Neural progenitor cell (in vitro differentiated cells): ENCODE measurements around the gene COPS9.

Experiments used
- CTCF ChIP-seq: fragments of 200-600 bp; sonication (generic); IDR thresholded peaks from 2 replicates; pipeline ENCODE4 v1.5.1; 2017; ENCODE audit warnings: antibody characterized with exemption, mild to moderate bottlenecking
- EZH2 ChIP-seq: fragments of 200-600 bp; sonication (generic); IDR thresholded peaks from 2 replicates; pipeline ENCODE4 v1.6.1; 2017; ENCODE audit warnings: antibody characterized with exemption, mild to moderate bottlenecking, moderate library complexity
- EZH2phosphoT487 ChIP-seq: fragments of 200-600 bp; sonication (generic); IDR thresholded peaks from 2 replicates; pipeline ENCODE4 v1.6.1; 2017; ENCODE audit warnings: antibody characterized with exemption

GRCh38 chr2:240160291-240161086 is 24.4 kb upstream of the COPS9 start:
- TF ChIP-seq CTCF (no peak), EZH2 (no peak), EZH2phosphoT487 (no peak)
